Osteocyte (in vitro differentiated cells): ENCODE results near the gene C19orf38. TPM values are rescaled to one million over a fixed set of nuclear protein-coding genes. Genes with fewer than 3 reads are reported as not detected.
"Not testable (repeated sequence)": the region's sequence is repeated elsewhere in the genome, so short reads cannot be mapped to it uniquely, and the experiment has no call there.

ENCODE experiments used
- DNase-seq: peaks from one replicate; pipeline ENCODE4 v3.0.0; 2021; ENCODE audit warnings: mixed read lengths; ENCODE audit not compliant: unreplicated experiment; ENCODE audit errors: extremely low spot score
- H3K27ac Mint-ChIP-seq: one replicate; pipeline ENCODE4 v1.8.0; 2021; ENCODE audit warnings: mild to moderate bottlenecking, mixed read lengths; ENCODE audit not compliant: unreplicated experiment
- H3K27me3 Mint-ChIP-seq: one replicate; pipeline ENCODE4 v1.8.0; 2021; ENCODE audit warnings: mixed read lengths; ENCODE audit not compliant: unreplicated experiment
- H3K36me3 Mint-ChIP-seq: one replicate; pipeline ENCODE4 v1.8.0; 2021; ENCODE audit warnings: mixed read lengths; ENCODE audit not compliant: unreplicated experiment
- H3K4me1 Mint-ChIP-seq: one replicate; pipeline ENCODE4 v1.8.0; 2021; ENCODE audit warnings: mixed read lengths; ENCODE audit not compliant: unreplicated experiment
- H3K4me3 Mint-ChIP-seq: one replicate; pipeline ENCODE4 v1.8.0; 2021; ENCODE audit warnings: mild to moderate bottlenecking, moderate library complexity, mixed read lengths; ENCODE audit not compliant: unreplicated experiment
- H3K9me3 Mint-ChIP-seq: one replicate; pipeline ENCODE4 v1.8.0; 2021; ENCODE audit warnings: mixed read lengths; ENCODE audit not compliant: unreplicated experiment
- total RNA-seq: library from RNA; stranded (reverse); gene quantifications from 2 replicates; pipeline ENCODE4 v1.2.1, GENCODE V29; 2021
- TF ChIP-seq, protein P1 (sequence below): fragments of 200-600 bp; sonication (generic); IDR thresholded peaks from 2 replicates; pipeline ENCODE4 v1.5.0; 2021; ENCODE audit warnings: antibody characterized with exemption, mild to moderate bottlenecking, moderate library complexity

C19orf38 gene
- total RNA-seq, 1 donor from 2014 or later, result 0.27 TPM

DNA sequence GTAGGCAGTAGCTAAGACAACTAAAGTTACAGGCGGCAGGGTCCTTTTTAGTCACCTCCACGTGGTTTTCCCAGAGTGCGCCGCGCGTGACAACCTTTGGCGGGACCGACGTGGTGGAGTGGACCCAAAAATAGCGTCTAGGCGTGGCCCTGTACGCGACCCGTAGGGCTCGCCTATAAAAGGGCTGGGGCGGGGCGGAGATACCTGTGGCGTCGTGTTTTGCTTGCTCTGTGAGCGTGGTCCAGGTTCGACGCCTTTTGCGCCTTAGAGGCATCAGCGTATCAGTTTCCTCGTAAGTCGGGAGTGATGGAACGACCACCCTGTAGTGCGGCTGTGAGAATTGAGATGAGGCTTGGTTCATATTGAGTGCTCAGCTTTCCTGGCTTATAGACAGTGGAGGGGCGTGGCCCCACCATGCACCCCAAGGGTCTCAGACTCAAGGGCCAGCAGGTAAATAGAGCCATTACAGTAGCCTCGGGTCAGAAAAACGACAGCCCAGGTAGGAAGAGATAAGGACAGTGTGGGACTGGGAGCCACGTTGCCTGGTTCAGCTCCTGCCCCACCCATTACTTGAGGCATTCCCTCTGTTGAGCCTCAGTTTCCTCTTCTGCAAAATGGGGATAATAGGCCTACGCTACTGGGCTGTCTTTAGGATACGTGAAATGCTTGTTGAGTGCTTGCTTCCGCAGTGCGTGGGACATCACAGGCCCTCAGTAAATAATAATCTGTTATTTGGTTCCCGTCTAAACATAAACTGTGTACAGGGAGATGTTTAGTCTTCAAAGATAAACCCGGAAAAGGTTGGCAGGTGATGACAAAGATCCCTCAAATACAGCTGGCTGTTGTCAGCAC lies 11.5 kb upstream of the C19orf38 start:
- TF ChIP-seq, protein P1, sequence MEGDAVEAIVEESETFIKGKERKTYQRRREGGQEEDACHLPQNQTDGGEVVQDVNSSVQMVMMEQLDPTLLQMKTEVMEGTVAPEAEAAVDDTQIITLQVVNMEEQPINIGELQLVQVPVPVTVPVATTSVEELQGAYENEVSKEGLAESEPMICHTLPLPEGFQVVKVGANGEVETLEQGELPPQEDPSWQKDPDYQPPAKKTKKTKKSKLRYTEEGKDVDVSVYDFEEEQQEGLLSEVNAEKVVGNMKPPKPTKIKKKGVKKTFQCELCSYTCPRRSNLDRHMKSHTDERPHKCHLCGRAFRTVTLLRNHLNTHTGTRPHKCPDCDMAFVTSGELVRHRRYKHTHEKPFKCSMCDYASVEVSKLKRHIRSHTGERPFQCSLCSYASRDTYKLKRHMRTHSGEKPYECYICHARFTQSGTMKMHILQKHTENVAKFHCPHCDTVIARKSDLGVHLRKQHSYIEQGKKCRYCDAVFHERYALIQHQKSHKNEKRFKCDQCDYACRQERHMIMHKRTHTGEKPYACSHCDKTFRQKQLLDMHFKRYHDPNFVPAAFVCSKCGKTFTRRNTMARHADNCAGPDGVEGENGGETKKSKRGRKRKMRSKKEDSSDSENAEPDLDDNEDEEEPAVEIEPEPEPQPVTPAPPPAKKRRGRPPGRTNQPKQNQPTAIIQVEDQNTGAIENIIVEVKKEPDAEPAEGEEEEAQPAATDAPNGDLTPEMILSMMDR, result no peak
- H3K36me3 Mint-ChIP-seq, result peaks cover 8% of the 10 kb centered on the region
- no peaks in the 10 kb centered on the region for H3K27me3 Mint-ChIP-seq
- peaks cover 7% of the 10 kb centered on the region for H3K9me3 Mint-ChIP-seq
- DNase-seq, result no peak
- peak overlapping the region; percentile 99 for H3K27ac Mint-ChIP-seq
- peaks cover 15% of the 10 kb centered on the region for H3K4me1 Mint-ChIP-seq
- H3K4me3 Mint-ChIP-seq, result peak overlapping the region; percentile 93

DNA sequence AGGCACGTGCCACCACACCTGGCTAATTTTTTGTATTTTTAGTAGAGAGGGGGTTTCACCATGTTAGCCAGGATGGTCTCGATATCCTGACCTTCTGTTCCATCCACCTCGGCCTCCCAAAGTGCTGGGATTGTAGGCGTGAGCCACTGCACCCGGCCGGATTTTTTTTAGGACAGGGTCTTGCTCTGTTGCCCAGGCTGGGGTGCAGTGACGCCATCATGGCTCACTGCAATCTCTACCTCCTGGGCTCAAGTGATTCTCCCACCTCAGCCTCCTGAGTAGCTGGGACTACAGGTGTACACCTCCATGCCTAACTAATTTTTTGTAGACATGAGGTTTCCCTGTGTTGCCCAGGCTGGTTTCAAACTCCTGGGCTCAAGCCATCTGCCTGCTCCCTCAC lies 10.6 kb upstream of the C19orf38 start:
- not testable (repeated sequence) for DNase-seq, H3K27me3 Mint-ChIP-seq, H3K9me3 Mint-ChIP-seq, H3K27ac Mint-ChIP-seq, H3K4me3 Mint-ChIP-seq, H3K36me3 Mint-ChIP-seq
- H3K4me1 Mint-ChIP-seq, result peaks cover 15% of the 10 kb centered on the region

DNA sequence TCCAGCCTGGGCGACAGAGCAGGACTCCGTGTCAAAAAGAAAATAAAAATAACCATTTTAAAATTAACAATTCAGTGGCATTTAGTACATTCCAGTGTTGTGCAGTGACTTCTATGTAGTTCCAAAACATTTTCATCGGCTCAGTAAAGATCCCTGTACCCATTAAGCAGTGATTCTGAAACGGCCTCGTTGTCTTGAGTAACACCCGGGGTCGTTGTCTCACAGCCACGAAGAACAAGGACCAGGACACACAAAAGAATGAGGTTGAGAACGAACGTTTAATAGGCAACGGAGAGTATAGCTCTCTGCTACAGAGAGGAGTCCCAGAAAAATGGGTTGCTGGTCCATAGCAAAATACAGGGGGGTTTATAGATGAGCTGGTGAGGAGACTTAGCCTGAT lies 9.8 kb upstream of the C19orf38 start:
- Mint-ChIP-seq H3K27ac (no peak overlapping the region), H3K9me3 (peaks cover 7% of the 10 kb centered on the region), H3K4me1 (peaks cover 15% of the 10 kb centered on the region), H3K36me3 (peaks cover 2% of the 10 kb centered on the region), H3K4me3 (no peak overlapping the region), H3K27me3 (no peaks in the 10 kb centered on the region)
- TF ChIP-seq, protein P1, result no peak
- DNase-seq, result no peak

DNA sequence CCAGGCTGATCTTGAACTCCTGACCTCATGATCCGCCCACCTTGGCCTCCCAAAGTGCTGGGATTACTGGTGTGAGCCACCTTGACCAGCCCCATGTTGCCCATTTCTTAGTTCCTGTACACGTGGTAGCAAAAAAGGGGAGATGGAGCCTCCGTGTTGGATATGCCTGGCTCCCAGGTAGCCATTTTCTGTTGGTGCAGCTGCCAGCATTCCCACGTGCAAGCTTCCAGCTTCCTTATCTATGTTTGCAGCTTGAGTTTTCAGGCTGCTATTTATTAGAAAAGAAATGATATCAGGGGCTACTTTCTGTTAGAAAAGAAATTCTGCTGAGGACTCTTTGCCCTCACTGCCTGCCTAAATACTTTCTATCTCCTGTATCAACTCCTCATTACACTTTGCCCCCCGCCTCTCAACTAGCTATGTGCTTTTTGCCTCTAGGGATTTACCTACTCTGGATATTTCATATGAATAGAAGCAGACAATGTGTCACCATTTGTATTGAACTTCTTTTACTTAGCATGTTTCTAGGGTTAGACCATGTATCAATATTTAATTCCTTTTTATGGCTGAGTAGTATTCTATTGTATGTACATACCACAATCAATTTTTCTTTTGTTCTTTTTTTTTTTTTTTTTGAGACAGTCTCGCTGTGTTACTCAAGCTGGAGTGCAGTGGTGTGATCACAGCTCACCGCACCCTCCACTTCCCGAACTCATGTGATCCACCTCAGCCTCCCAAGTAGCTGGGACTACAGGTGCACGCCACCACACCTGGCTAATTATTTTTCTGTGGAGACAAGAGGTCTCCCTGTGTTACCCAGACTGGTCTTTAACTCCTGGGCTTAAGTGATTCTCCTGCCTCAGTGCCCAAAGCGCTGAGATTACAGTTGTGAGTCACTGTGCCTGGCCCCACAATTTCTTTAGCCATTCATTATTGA lies 8.8 kb upstream of the C19orf38 start:
- DNase-seq, result no peak
- TF ChIP-seq, protein P1, result no peak
- Mint-ChIP-seq H3K4me3 (no peak overlapping the region), H3K36me3 (peaks cover 2% of the 10 kb centered on the region), H3K9me3 (peaks cover 7% of the 10 kb centered on the region), H3K27me3 (no peaks in the 10 kb centered on the region), H3K27ac (no peak overlapping the region), H3K4me1 (peaks cover 15% of the 10 kb centered on the region)

DNA sequence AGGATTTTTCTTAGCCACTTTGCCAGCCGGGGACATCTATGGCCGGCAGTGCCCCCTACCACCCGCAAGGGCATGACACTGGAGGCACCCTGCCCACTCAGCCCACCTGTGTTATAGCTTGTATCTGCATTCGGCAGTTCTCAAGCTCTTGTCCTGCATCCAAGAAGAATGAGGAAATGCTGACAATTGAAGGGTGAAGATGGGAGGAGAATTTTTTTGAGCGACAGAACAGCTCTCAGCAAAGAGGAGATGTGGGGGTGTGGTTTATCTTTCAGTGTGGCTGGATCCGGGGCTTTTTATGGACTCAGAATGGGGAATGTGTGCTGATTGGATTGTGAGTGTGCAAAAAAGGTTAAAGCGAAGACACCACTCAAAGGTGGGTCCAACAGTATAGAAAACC lies 5.4 kb upstream of the C19orf38 start:
- Mint-ChIP-seq H3K36me3 (peaks cover 3% of the 10 kb centered on the region), H3K4me3 (no peak overlapping the region), H3K9me3 (peaks cover 12% of the 10 kb centered on the region), H3K27ac (no peak overlapping the region), H3K4me1 (no peaks in the 10 kb centered on the region), H3K27me3 (no peaks in the 10 kb centered on the region)
- TF ChIP-seq, protein P1, result no peak
- no peak for DNase-seq
